Breast epithelium (tissue), 3 donors: Measurements from ENCODE around the gene SACM1L.

Experiments
- POLR2A ChIP-seq: fragments of 450-650 bp; IDR thresholded peaks from one replicate; pipeline ENCODE4 v1.6.1; 2016; ENCODE audit warnings: antibody characterized with exemption, mild to moderate bottlenecking, moderate library complexity
- TF ChIP-seq, protein P1 (sequence below), 3 donors: fragments of 450-650 bp; IDR thresholded peaks; one replicate each; pipeline ENCODE4 v1.5.1; 2016 to 2017; ENCODE audit warnings: antibody characterized with exemption in 3 of 3, mild to moderate bottlenecking in 3 of 3, moderate library complexity in 3 of 3

DNA sequence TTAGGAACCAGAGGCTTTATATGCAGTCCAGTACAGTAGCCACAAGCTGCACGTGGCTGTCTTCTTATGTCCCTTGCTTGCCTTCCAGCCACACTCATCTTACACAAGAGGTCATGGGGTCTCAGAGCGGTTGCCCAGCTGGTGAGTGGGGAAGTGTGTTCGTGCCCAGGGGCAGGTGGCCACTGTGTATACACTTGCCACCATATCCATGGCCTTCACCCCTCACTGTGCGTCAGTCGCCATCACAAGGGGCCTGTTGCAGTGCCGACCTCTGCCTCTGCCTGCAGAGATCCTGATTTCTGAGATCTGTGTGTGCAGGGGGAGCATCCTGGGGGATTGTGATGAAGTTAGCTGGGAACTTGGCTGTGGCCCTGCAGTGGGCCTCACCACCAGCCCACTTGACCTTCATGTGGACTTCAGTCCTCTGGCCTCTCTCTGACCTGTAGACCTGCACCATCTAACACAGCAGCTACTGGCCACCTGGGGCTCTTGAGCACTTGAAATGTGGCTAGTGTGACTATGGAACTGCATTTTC, 43.1 kb upstream of the SACM1L start:
- TF ChIP-seq POLR2A = no peak
- TF ChIP-seq, protein P1, sequence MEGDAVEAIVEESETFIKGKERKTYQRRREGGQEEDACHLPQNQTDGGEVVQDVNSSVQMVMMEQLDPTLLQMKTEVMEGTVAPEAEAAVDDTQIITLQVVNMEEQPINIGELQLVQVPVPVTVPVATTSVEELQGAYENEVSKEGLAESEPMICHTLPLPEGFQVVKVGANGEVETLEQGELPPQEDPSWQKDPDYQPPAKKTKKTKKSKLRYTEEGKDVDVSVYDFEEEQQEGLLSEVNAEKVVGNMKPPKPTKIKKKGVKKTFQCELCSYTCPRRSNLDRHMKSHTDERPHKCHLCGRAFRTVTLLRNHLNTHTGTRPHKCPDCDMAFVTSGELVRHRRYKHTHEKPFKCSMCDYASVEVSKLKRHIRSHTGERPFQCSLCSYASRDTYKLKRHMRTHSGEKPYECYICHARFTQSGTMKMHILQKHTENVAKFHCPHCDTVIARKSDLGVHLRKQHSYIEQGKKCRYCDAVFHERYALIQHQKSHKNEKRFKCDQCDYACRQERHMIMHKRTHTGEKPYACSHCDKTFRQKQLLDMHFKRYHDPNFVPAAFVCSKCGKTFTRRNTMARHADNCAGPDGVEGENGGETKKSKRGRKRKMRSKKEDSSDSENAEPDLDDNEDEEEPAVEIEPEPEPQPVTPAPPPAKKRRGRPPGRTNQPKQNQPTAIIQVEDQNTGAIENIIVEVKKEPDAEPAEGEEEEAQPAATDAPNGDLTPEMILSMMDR (IDR thresholded peaks at IDR 0.05) = no peak
